Transverse colon (tissue), 4 donors: ENCODE data around the gene LUZP2. TPM values are rescaled to one million over a fixed set of nuclear protein-coding genes. Genes with fewer than 3 reads are reported as not detected.

Experiments used
- DNase-seq: peaks from one replicate; pipeline ENCODE4 v3.0.0-alpha.2; 2019
- H3K27ac ChIP-seq, 4 donors: fragments of 200-600 bp; sonication (generic); 2 replicates each; pipeline ENCODE4 v1.5.1; 2016 to 2018; ENCODE audit warnings: inconsistent platforms in 4 of 4
- H3K27me3 ChIP-seq: fragments of 200-600 bp; sonication (generic); 2 replicates; pipeline ENCODE4 v1.5.1; 2017; ENCODE audit warnings: inconsistent platforms
- H3K36me3 ChIP-seq, 4 donors: fragments of 200-600 bp; sonication (generic); 2 replicates each; pipeline ENCODE4 v1.5.1; 2017 to 2019; ENCODE audit warnings: inconsistent platforms in 4 of 4
- H3K4me1 ChIP-seq, 4 donors: fragments of 200-600 bp; sonication (generic); 2 replicates each; pipeline ENCODE4 v1.5.1; 2017 to 2020; ENCODE audit warnings: inconsistent platforms in 4 of 4
- H3K4me3 ChIP-seq, 4 donors: fragments of 200-600 bp; sonication (generic); 1 replicate in 1 of 4; 2 replicates in 3 of 4; pipeline versions ENCODE4 v1.5.1 to v1.6.1; 2017 to 2019; ENCODE audit warnings: inconsistent platforms in 4 of 4
- H3K9me3 ChIP-seq, 2 donors: fragments of 200-600 bp; sonication (generic); 2 replicates each; pipeline ENCODE4 v1.5.1; 2017 to 2019; ENCODE audit warnings: inconsistent platforms in 2 of 2
- CTCF ChIP-seq, 5 experiments: fragments of 200-600 bp in 3 of 5; fragments of 450-650 bp in 2 of 5; sonication (generic) in 3 of 5; IDR thresholded peaks; 1 replicate in 2 of 5; 2 replicates in 3 of 5; pipeline ENCODE4 v1.5.1; 2016 to 2017; ENCODE audit warnings: antibody characterized with exemption in 5 of 5, inconsistent platforms in 3 of 5, mild to moderate bottlenecking in 2 of 5, moderate library complexity in 1 of 5
- EP300 ChIP-seq: sonication (generic); formaldehyde crosslinking; IDR thresholded peaks from one replicate; pipeline ENCODE4 v1.6.1; 2017; ENCODE audit warnings: antibody characterized with exemption, low read depth
- POLR2A ChIP-seq: fragments of 450-650 bp; IDR thresholded peaks from one replicate; pipeline ENCODE4 v1.6.1; 2016; ENCODE audit warnings: antibody characterized with exemption, mild to moderate bottlenecking, moderate library complexity
- POLR2AphosphoS5 ChIP-seq, 3 donors: sonication (generic); formaldehyde crosslinking; IDR thresholded peaks; one replicate each; pipeline ENCODE4 v1.6.1; 2016; ENCODE audit warnings: antibody characterized with exemption in 3 of 3
- WGBS, 2 donors: methylation state at CpG; one replicate each; pipeline ENCODE4 v1.1.5; 2018; ENCODE audit warnings: low coverage in 1 of 2; 5-methylcytosine and 5-hydroxymethylcytosine counted together
- in situ Hi-C, 4 donors: fragments of 200-750 bp; cut with MboI; loops; one replicate each; pipeline versions ENCODE4 v1.15.0 to v1.15.1; 2017; ENCODE audit warnings: low sequenced_read_pairs in 3 of 4, low pct_ligation_motif_present in 1 of 4, low pct_unique_long_range_greater_than_20kb in 1 of 4
- intact Hi-C: fragments of 100-400 bp; cut with DNase I; formaldehyde crosslinking; loops from one replicate; pipeline ENCODE4 v1.15.1; 2023; ENCODE audit warnings: low total_unique reads
- total RNA-seq, 4 donors: library from RNA; depleted of rRNA; stranded (reverse); fragments of >200 nt; gene quantifications; one replicate each; pipeline ENCODE4 v1.1.0, GENCODE V29; 2016

LUZP2 gene
- total RNA-seq, 4 donors from 2014 or later = 2.2 to 3.3 (median 2.4) TPM; not detected in 1

GRCh38 chr11:24781288-24781687, 284.4 kb downstream of the LUZP2 start:
- no peak for DNase-seq
- Histone ChIP-seq H3K4me1 (no peaks in the 10 kb centered on the region), H3K27ac (no peak overlapping the region), H3K36me3 (no peaks in the 10 kb centered on the region), H3K27me3 (no peaks in the 10 kb centered on the region), H3K4me3 (no peak overlapping the region), H3K9me3 (no peaks in the 10 kb centered on the region)
- intact Hi-C loops (no loop called here), in situ Hi-C loops (no loop called here)
- TF ChIP-seq EP300 (no peak), CTCF (IDR thresholded peaks at IDR 0.05) (no peak), POLR2A (no peak), POLR2AphosphoS5 (IDR thresholded peaks at IDR 0.05) (no peak)

- H3K4me3 ChIP-seq = no peak overlapping the region
- WGBS, 2 donors = 65 to 67% methylated on average over 2 of the region's 2 CpGs
- intact Hi-C loops (no loop called here), in situ Hi-C loops (no loop called here)
- H3K9me3 ChIP-seq = no peaks in the 10 kb centered on the region
- no peak for DNase-seq
- TF ChIP-seq POLR2AphosphoS5 (IDR thresholded peaks at IDR 0.05) (no peak), EP300 (no peak), POLR2A (no peak), CTCF (IDR thresholded peaks at IDR 0.05) (no peak)
- no peak overlapping the region for H3K27ac ChIP-seq
- no peaks in the 10 kb centered on the region for H3K36me3 ChIP-seq
- H3K27me3 ChIP-seq = no peaks in the 10 kb centered on the region
- no peaks in the 10 kb centered on the region for H3K4me1 ChIP-seq
These were observed 296.6 kb downstream of the LUZP2 start for GRCh38 chr11:24793479-24793878.

- in situ Hi-C loops = no loop called here
- Histone ChIP-seq H3K27ac (no peak overlapping the region), H3K27me3 (no peaks in the 10 kb centered on the region), H3K9me3 (no peaks in the 10 kb centered on the region), H3K4me1 (no peaks in the 10 kb centered on the region), H3K36me3 (no peaks in the 10 kb centered on the region), H3K4me3 (no peak overlapping the region)
- no peak for DNase-seq
- intact Hi-C loops = no loop called here
- 90 to 92% methylated on average over 1 of the region's 1 CpG for WGBS, 2 donors
- TF ChIP-seq POLR2AphosphoS5 (IDR thresholded peaks at IDR 0.05) (no peak), EP300 (no peak), CTCF (IDR thresholded peaks at IDR 0.05) (no peak), POLR2A (no peak)
These were observed 297.2 kb downstream of the LUZP2 start for GRCh38 chr11:24794064-24794463.

- H3K27ac ChIP-seq = no peak overlapping the region
- in situ Hi-C loops (no loop called here), intact Hi-C loops (no loop called here)
- H3K36me3 ChIP-seq = no peaks in the 10 kb centered on the region
- DNase-seq = no peak
- no peak overlapping the region for H3K4me3 ChIP-seq
- H3K9me3 ChIP-seq = no peaks in the 10 kb centered on the region
- no peaks in the 10 kb centered on the region for H3K4me1 ChIP-seq
- TF ChIP-seq POLR2A (no peak), CTCF (IDR thresholded peaks at IDR 0.05) (no peak), EP300 (no peak), POLR2AphosphoS5 (IDR thresholded peaks at IDR 0.05) (no peak)
- 61 to 81% methylated on average over 2 of the region's 2 CpGs for WGBS, 2 donors
- no peaks in the 10 kb centered on the region for H3K27me3 ChIP-seq
These were observed 308.8 kb downstream of the LUZP2 start for GRCh38 chr11:24805671-24806070.
